Ammon's horn (tissue), 1 donor: ENCODE measurements around the gene KIF6.

ENCODE experiments used
- DNase-seq: peaks from one replicate; pipeline ENCODE4 v3.0.0-alpha.2; 2016; ENCODE audit warnings: low spot score

Gene KIF6

DNA sequence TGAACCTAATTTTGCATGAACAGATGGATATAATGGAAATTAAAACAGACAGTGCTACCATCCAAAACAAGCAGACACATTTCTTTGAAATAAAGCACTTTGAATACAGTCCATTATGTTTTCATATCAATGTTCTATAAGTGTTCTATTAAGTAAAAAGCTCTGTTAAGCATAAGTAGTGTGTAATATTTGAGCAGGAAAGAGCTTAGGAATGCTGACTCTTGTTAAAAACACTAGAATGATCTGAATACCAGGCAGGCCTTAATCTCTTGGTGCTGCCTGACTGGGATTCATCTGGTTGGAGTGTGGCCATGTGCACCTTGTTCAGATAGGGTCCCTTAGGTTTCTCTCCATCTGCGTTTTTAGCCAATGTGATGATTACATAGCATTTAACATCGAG, 130.9 kb downstream of the KIF6 start:
- DNase-seq = no peak

GRCh38 chr6:39593646-39594045, 131.6 kb downstream of the KIF6 start:
- no peak for DNase-seq

GRCh38 chr6:39590871-39591393, 134.3 kb downstream of the KIF6 start:
- DNase-seq = no peak

DNA sequence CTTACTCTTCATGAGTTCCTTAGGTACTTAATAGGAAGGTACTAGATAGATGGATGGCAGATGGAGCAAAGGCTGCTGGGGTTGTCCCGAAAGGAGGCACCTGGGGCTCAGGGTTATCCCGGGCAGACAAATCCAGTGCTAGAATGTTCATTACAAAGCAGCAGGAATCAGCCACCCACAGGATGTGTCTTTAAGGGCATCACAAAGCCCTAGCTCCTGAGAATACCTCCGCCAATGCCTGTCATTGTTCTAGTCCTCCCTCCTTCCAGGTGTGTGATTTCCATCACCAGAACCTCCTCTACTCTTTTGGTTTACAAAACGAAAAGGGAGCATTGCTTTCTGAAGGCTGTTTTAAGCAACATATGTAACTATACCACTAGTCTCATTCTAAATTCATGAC, 138.1 kb downstream of the KIF6 start:
- DNase-seq = no peak

DNA sequence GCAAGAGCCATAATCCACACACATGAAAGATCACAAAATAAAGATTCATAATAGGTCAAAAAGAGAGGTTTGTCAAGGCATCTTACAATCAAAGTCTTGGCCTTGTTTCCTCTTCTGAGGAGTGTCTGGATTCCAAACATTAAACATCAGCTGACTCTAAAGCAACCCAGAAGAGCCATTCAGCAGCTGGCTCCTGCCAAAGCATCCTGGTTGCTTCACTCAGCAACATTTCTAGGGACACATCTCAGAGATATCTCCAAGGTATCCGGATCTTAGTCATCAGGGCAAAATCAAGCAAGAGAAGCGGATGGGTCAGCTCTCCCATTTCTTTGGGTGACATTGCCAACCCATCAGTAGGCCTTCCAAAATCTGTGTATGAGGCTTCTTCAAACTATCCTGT, 139.6 kb downstream of the KIF6 start:
- no peak for DNase-seq

- no peak for DNase-seq
These were observed 147.6 kb downstream of the KIF6 start for GRCh38 chr6:39577446-39578165.

GRCh38 chr6:39576556-39577303, 148.5 kb downstream of the KIF6 start:
- DNase-seq = no peak

GRCh38 chr6:39574991-39575390, 150.2 kb downstream of the KIF6 start:
- DNase-seq = no peak

DNA sequence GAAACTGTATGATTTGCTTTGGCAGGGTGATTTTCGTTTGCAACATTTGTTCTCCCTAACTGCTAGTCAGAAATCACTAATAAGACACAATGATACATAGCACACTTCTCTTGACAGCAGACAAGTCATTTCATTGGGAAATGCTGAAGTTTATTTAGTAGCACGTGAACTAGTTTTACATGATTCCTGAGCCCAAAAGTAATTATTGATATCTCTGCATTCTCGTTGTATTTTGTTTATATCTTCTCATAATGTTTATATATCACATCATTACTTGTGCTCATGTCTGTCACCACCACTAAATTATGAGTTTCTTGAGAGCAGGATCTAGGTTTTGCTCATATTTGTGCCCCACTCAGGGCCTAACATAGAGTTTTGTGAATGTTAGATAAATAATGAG, 151.7 kb downstream of the KIF6 start:
- no peak for DNase-seq

DNA sequence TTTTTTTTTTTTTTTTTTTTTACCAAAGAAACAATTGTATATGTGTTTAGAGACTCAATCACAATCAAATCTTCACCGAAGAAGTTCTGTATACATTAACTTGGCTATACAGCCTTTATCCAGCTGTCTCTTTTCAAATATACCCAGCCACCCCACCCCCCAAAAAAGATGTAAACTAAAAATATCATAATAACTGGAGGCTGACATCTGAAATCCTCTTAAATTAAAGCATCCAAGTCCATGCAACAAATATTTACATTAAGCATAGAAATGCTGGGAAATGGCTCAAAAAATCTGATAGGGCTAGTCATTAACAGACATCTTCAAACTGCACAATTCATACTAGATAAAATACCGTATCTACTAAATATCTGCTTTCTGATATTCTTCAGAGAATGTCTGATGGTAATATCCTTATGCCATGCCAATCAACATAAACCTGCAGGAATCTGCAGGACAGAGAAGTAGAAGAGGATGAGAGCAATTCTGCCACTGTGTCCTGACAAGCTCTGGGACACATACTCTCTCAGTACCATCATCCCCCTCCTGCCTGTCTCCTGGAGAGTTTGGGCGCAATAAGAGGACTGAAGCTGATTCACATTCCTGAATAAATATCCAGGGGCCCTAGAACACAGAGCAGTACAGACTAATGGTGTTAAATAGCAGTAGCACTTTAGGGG, 152.4 kb downstream of the KIF6 start:
- no peak for DNase-seq

- DNase-seq = no peak
These were observed 156.3 kb downstream of the KIF6 start for GRCh38 chr6:39568896-39569295.

- DNase-seq = no peak
These were observed 158.1 kb downstream of the KIF6 start for GRCh38 chr6:39567091-39567490.

DNA sequence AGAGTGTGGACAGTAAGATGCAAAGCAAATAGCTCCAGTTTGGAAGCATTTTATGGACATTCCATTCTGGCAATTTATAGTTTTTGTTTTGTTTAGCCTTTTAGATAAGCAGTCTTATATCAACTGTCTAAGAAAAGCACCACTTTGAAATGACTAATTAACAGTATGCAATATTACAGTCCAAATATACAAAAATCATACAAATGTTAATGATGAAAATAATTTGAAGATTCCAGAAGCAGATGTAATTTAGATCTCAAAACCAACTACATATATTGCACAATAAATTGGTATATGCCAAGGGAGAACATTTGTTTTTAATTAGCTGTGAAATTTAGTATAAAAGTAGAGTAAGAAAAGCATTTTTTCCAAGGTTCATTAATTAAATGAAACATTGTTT, 158.8 kb downstream of the KIF6 start:
- DNase-seq = no peak

DNA sequence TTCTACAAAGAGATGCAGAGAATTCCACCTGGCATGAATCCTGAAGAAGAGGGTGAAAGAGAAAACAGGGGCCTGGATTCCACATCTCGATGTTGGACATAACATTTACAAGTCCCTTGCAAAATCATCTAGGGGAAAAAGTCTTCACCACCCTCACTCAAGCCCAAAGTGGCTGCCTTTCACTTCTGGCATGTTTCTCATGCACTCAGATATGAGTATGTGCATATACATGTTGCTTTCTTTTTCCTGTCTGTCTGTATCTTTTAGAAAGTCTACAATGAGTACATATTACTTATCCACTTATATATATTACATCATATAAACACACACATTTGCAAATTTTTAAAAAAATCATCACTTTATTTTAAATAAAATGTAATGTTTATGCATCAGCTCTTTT, 159.3 kb downstream of the KIF6 start:
- no peak for DNase-seq

- no peak for DNase-seq
These were observed 161.5 kb downstream of the KIF6 start for GRCh38 chr6:39563566-39564311.

- no peak for DNase-seq
These were observed 163.5 kb downstream of the KIF6 start for GRCh38 chr6:39561536-39562266.

DNA sequence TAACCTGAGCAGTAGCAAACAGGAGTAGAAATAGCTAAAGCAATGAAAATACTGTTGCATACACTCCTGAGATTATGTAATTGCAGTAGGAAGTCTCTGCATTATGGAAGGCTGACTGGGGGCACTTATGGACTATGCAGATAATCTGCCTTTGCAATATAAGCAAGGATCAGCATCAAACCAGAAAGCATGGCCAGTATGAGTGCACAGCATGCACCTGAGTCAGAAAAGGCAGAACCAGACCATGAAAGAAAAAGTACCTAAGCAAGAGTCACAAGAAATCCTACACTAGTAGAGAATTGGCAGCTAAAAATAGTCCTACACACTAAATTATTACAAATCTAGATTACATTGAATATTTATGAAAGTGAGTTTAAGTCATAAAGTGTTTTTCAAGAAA, 164.3 kb downstream of the KIF6 start:
- no peak for DNase-seq

- DNase-seq = no peak
These were observed 166.5 kb downstream of the KIF6 start for GRCh38 chr6:39558591-39559190.

GRCh38 chr6:39558079-39558478, 167.1 kb downstream of the KIF6 start:
- DNase-seq = no peak

DNA sequence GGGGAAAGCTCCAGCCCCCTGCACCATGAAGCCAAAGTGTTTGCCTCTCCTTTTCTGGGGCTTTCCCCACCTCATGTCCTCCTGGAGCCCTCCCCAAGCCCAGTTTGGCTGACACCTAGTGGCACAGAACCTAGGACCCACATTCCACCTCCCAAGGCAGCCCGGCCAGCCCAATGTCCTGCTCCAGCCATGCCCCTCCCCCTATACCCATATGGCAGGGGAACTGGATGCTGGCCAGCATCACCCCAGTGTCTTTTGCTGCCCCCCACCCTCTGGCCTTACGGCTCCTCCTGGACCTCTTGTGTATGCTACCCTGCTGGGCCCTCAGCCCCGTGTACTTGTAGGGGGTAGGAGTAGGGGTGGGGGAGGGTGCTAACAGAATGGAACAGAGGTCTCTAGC, 170.1 kb downstream of the KIF6 start:
- no peak for DNase-seq
